Sigmoid colon (tissue), 4 donors: ENCODE measurements around the gene PLPP3.

Experiments
- CTCF ChIP-seq, 4 experiments: fragments of 450-650 bp in 3 of 4; fragments of 200-600 bp in 1 of 4; IDR thresholded peaks; one replicate each; pipeline ENCODE4 v1.5.1; 2016 to 2019; ENCODE audit warnings: antibody characterized with exemption in 4 of 4, mild to moderate bottlenecking in 3 of 4, moderate library complexity in 2 of 4
- EP300 ChIP-seq, 4 donors: sonication (generic); formaldehyde crosslinking; IDR thresholded peaks; one replicate each; pipeline ENCODE4 v1.6.1; 2017; ENCODE audit warnings: antibody characterized with exemption in 4 of 4
- POLR2A ChIP-seq, 2 donors: fragments of 450-650 bp; IDR thresholded peaks; one replicate each; pipeline ENCODE4 v1.6.1; 2016; ENCODE audit warnings: antibody characterized with exemption in 2 of 2, mild to moderate bottlenecking in 2 of 2, moderate library complexity in 2 of 2
- POLR2AphosphoS5 ChIP-seq, 4 donors: sonication (generic); formaldehyde crosslinking; IDR thresholded peaks; one replicate each; pipeline ENCODE4 v1.6.1; 2017; ENCODE audit warnings: antibody characterized with exemption in 4 of 4

- TF ChIP-seq CTCF (IDR thresholded peaks at IDR 0.05) = no peak
- no peak for TF ChIP-seq POLR2A (IDR thresholded peaks at IDR 0.05)
- no peak for TF ChIP-seq POLR2AphosphoS5 (IDR thresholded peaks at IDR 0.05)
- no peak for TF ChIP-seq EP300 (IDR thresholded peaks at IDR 0.05)
Measured at GRCh38 chr1:56468518-56468917, 110.8 kb downstream of the PLPP3 start.
